Activated B cell treated with CpG ODN at 0.5 μM for 24 hours (primary cell): Measurements from ENCODE around the gene DLX4. TPM values are rescaled to one million over a fixed set of nuclear protein-coding genes. Genes with fewer than 3 reads are reported as not detected.

ENCODE experiments used
- ATAC-seq: fragments of 200-7000 bp; cut with Tn5 transposase; one replicate; pipeline ENCODE4 v1.10.0; 2021; ENCODE audit warnings: low read depth, mild to moderate bottlenecking, moderate library complexity
- CTCF ChIA-PET: fragments of 350-600 bp; sonication (Branson Sonifier 250); formaldehyde crosslinking; loops from one replicate; lab custom pipeline; 2021; ENCODE audit warnings: antibody characterized with exemption; lab: Charles Lee
- POLR2A ChIA-PET: fragments of 350-600 bp; sonication (Branson Sonifier 250); formaldehyde crosslinking; loops from one replicate; lab custom pipeline; 2021; ENCODE audit warnings: antibody characterized with exemption; lab: Charles Lee
- DNase-seq: peaks from one replicate; pipeline ENCODE4 v3.0.0; 2022
- H3K27ac Mint-ChIP-seq: one replicate; pipeline ENCODE4 v1.8.0; 2020; ENCODE audit warnings: mixed read lengths
- H3K27me3 Mint-ChIP-seq: one replicate; pipeline ENCODE4 v1.8.0; 2021; ENCODE audit warnings: mixed read lengths
- H3K36me3 Mint-ChIP-seq: one replicate; pipeline ENCODE4 v1.8.0; 2021; ENCODE audit warnings: low read depth, mixed read lengths
- H3K4me1 Mint-ChIP-seq: one replicate; pipeline ENCODE4 v1.8.0; 2021; ENCODE audit warnings: mixed read lengths
- H3K4me3 Mint-ChIP-seq: one replicate; pipeline ENCODE4 v1.8.0; 2020; ENCODE audit warnings: mild to moderate bottlenecking, mixed read lengths
- H3K9me3 Mint-ChIP-seq: one replicate; pipeline ENCODE4 v1.8.0; 2020; ENCODE audit warnings: mixed read lengths
- CTCF ChIP-seq: fragments of 200-600 bp; IDR thresholded peaks from one replicate; pipeline ENCODE4 v1.8.0; 2022; ENCODE audit warnings: antibody characterized with exemption, mild to moderate bottlenecking
- intact Hi-C: fragments of 100-400 bp; cut with micrococcal nuclease; formaldehyde crosslinking; loops from one replicate; pipeline ENCODE4 v1.15.1; 2024
- total RNA-seq: library from RNA; stranded (reverse); gene quantifications from 2 replicates; pipeline ENCODE4 v1.2.3, GENCODE V29; 2022

The DLX4 gene
- total RNA-seq, 1 donor from 2014 or later: 0.42 TPM

GRCh38 chr17:49925921-49926320, 43.1 kb upstream of the DLX4 start:
- no peaks in the 10 kb centered on the region for H3K4me1 Mint-ChIP-seq
- ATAC-seq (no peak), DNase-seq (no peak)
- no peaks in the 10 kb centered on the region for H3K36me3 Mint-ChIP-seq
- no peak for TF ChIP-seq CTCF
- no peak overlapping the region for H3K4me3 Mint-ChIP-seq
- intact Hi-C loops: no loop called here
- H3K27ac Mint-ChIP-seq: no peak overlapping the region
- H3K9me3 Mint-ChIP-seq: no peaks in the 10 kb centered on the region
- CTCF ChIA-PET: interaction anchor here (1.7 kb wide), 1 partner anchor 26 kb away, joined by 4 read pairs; no protein-coding TSS in a partner anchor
- H3K27me3 Mint-ChIP-seq: peaks cover 32% of the 10 kb centered on the region
- POLR2A ChIA-PET: no interaction called here

GRCh38 chr17:49926886-49927285, 42.1 kb upstream of the DLX4 start:
- POLR2A ChIA-PET: no interaction called here
- Mint-ChIP-seq H3K4me3 (no peak overlapping the region), H3K27me3 (peaks cover 34% of the 10 kb centered on the region), H3K4me1 (no peaks in the 10 kb centered on the region), H3K36me3 (no peaks in the 10 kb centered on the region), H3K27ac (no peak overlapping the region), H3K9me3 (no peaks in the 10 kb centered on the region)
- ATAC-seq (no peak), DNase-seq (no peak)
- TF ChIP-seq CTCF: no peak
- intact Hi-C loops: no loop called here
- CTCF ChIA-PET: interaction anchor here (1.7 kb wide), 1 partner anchor 26 kb away, joined by 4 read pairs; no protein-coding TSS in a partner anchor

- H3K9me3 Mint-ChIP-seq: no peaks in the 10 kb centered on the region
- no peak overlapping the region for H3K4me3 Mint-ChIP-seq
- no peak overlapping the region for H3K27ac Mint-ChIP-seq
- ChIA-PET POLR2A (no interaction called here), CTCF (no interaction called here)
- H3K4me1 Mint-ChIP-seq: no peaks in the 10 kb centered on the region
- no peak for TF ChIP-seq CTCF
- no peak for ATAC-seq
- DNase-seq: no peak
- H3K27me3 Mint-ChIP-seq: peaks cover 32% of the 10 kb centered on the region
- intact Hi-C loops: no loop called here
- H3K36me3 Mint-ChIP-seq: no peaks in the 10 kb centered on the region
Measured at GRCh38 chr17:49928126-49928800, 40.7 kb upstream of the DLX4 start.

- H3K9me3 Mint-ChIP-seq: no peaks in the 10 kb centered on the region
- no peaks in the 10 kb centered on the region for H3K4me1 Mint-ChIP-seq
- no peak overlapping the region for H3K4me3 Mint-ChIP-seq
- ChIA-PET CTCF (no interaction called here), POLR2A (no interaction called here)
- no peak for ATAC-seq
- no peaks in the 10 kb centered on the region for H3K36me3 Mint-ChIP-seq
- no peak overlapping the region for H3K27ac Mint-ChIP-seq
- intact Hi-C loops: no loop called here
- peaks cover 32% of the 10 kb centered on the region for H3K27me3 Mint-ChIP-seq
- no peak for TF ChIP-seq CTCF
- DNase-seq: no peak
Measured at GRCh38 chr17:49928837-49929475, 40.0 kb upstream of the DLX4 start.

GRCh38 chr17:49930880-49931279, 38.1 kb upstream of the DLX4 start:
- ChIA-PET CTCF (no interaction called here), POLR2A (no interaction called here)
- peaks cover 38% of the 10 kb centered on the region for H3K27me3 Mint-ChIP-seq
- TF ChIP-seq CTCF: no peak
- no peaks in the 10 kb centered on the region for H3K36me3 Mint-ChIP-seq
- no peaks in the 10 kb centered on the region for H3K4me1 Mint-ChIP-seq
- ATAC-seq: no peak
- DNase-seq: no peak
- intact Hi-C loops: no loop called here
- no peak overlapping the region for H3K4me3 Mint-ChIP-seq
- H3K9me3 Mint-ChIP-seq: no peaks in the 10 kb centered on the region
- H3K27ac Mint-ChIP-seq: no peak overlapping the region
